NCI-H1930 (cell line): ENCODE results near the gene EBP.
"Not testable (repeated sequence)": the region's sequence is repeated elsewhere in the genome, so short reads cannot be mapped to it uniquely, and the experiment has no call there.

Experiments
- DNase-seq, 2 experiments: peaks; one replicate each; lab custom pipeline; 2025; lab: John Stamatoyannopoulos, UW

EBP gene

GRCh38 chrX:48493890-48494364 is 27.7 kb upstream of the EBP start:
- DNase-seq = peak in 1 of 2 experiments; percentile 3

GRCh38 chrX:48496660-48497059 is 24.9 kb upstream of the EBP start:
- no peak for DNase-seq

- no peak for DNase-seq
Observed at GRCh38 chrX:48497871-48498270, 23.7 kb upstream of the EBP start.

GRCh38 chrX:48498374-48498809 is 23.2 kb upstream of the EBP start:
- no peak for DNase-seq

- DNase-seq = no peak
Observed at GRCh38 chrX:48504261-48504660, 17.3 kb upstream of the EBP start.

GRCh38 chrX:48505481-48505880 is 16.1 kb upstream of the EBP start:
- DNase-seq = no peak

- DNase-seq = no peak
Observed at GRCh38 chrX:48507246-48507645, 14.4 kb upstream of the EBP start.

GRCh38 chrX:48508400-48509244 is 13.0 kb upstream of the EBP start, which contains the start of gene PORCN:
PORCN (plus strand) TSS chrX:48508992; CDS start chrX:48509821, 829 bp downstream.
- peak; percentile 15 to 63 for DNase-seq

GRCh38 chrX:48509245-48509590 is 12.4 kb upstream of the EBP start:
- DNase-seq = no peak

- DNase-seq = no peak
Observed at GRCh38 chrX:48509619-48510018, 12.0 kb upstream of the EBP start.

- DNase-seq = peak in 1 of 2 experiments; percentile 11
Observed at GRCh38 chrX:48511560-48511959, 10.0 kb upstream of the EBP start.

- DNase-seq = no peak
Observed at GRCh38 chrX:48512371-48512935, 9.2 kb upstream of the EBP start.

GRCh38 chrX:48513670-48514069 is 7.9 kb upstream of the EBP start:
- DNase-seq = no peak

- DNase-seq = no peak
Observed at GRCh38 chrX:48514126-48514806, 7.3 kb upstream of the EBP start.

- DNase-seq = no peak
Observed at GRCh38 chrX:48514868-48515460, 6.6 kb upstream of the EBP start.

GRCh38 chrX:48515842-48516241 is 5.8 kb upstream of the EBP start:
- DNase-seq = no peak

GRCh38 chrX:48516285-48516684 is 5.3 kb upstream of the EBP start:
- no peak for DNase-seq

- DNase-seq = no peak
Observed at GRCh38 chrX:48516987-48517386, 4.6 kb upstream of the EBP start.

GRCh38 chrX:48519481-48519880 is 2.1 kb upstream of the EBP start:
- DNase-seq = not testable (repeated sequence)

- no peak for DNase-seq
Observed at GRCh38 chrX:48520455-48520854, 1.2 kb upstream of the EBP start.

GRCh38 chrX:48520976-48521352 is 644 bp upstream of the EBP start:
- peak; percentile 9 to 36 for DNase-seq

- DNase-seq = no peak
Observed at GRCh38 chrX:48522291-48522690, 683 bp downstream of the EBP start.

GRCh38 chrX:48523682-48524081 is 2.1 kb downstream of the EBP start:
- no peak for DNase-seq
